ENCODE results near the gene ERBB3. TPM values are rescaled to one million over a fixed set of nuclear protein-coding genes. Genes with fewer than 3 reads are reported as not detected.

ERBB3 gene
- polyA plus RNA-seq, 4 donors, result 53.0 to 436 (median 106) TPM

DNA sequence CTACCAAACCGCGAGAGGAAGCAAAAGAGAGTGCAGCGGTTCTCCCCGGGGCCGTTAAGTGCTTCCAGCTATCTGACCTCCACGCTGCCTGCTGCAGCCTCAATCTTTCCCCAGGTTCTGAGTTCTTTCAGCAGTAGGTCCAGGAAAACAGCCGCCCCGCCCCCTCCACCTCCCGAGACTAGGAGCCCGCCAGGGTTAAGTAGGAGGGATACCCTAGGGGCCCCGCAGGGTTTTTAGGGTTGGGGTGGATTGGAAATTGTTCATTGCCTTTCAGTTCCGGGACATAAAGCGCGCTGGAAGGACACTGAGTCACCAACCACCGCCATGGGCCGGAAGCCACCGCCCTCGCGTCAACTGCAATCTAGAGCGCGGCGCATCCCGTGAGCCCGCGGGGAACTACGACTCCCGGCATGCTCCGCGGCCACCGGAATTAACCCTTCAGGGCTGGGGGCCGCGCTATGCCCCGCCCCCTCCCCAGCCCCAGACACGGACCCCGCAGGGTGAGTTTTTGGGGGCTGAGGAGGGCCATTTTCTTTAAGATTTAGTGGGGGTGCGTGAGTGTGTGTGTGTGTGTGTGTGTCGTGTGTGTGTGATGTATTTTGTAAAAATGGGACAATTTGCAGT is 72.3 kb downstream of the ERBB3 start, which contains the start of gene MYL6B:
TSS of gene MYL6B (plus strand) at position 456 of the 624 bp plus-strand sequence. CDS start 1,332 bp downstream, outside the sequence.
- DNase-seq (peak; percentile 94 to 97), FAIRE-seq (no peak)
- Histone ChIP-seq H3K4me3 (ENCODE audit: low read depth in 1 of 3, low read length in 3 of 3) (peak within 1 kb of the TSS; percentile 49 to 54 (median 52)), H3K27me3 (ENCODE audit: control insufficient read depth in 3 of 3, insufficient read depth in 3 of 3, low read length in 3 of 3) (no peaks in the 10 kb centered on the region), H3K9me3 (ENCODE audit: control insufficient read depth in 2 of 2, insufficient read depth in 1 of 2, low read depth in 1 of 2, low read length in 1 of 2) (no peaks in the 10 kb centered on the region), H3K27ac (ENCODE audit: low read depth in 1 of 3, low read length in 2 of 3) (peak within 1 kb of the TSS; percentile 86 to 96 (median 86)), H3K36me3 (ENCODE audit: control insufficient read depth in 3 of 3, insufficient read depth in 2 of 3, low read depth in 1 of 3, low read length in 3 of 3) (peaks cover 0 to 23% (median 5%) of the 10 kb centered on the region in 3 donors), H3K4me1 (ENCODE audit: control insufficient read depth in 3 of 3, insufficient read depth in 2 of 3, low read depth in 1 of 3, low read length in 2 of 3) (peaks cover 4 to 34% (median 7%) of the 10 kb centered on the region in 3 donors)
- WGBS, 3 donors, result 0 to 1% (median 1%) methylated on average over 27 to 37 of the region's 37 CpGs

Other genes starting within 250 kb of the ERBB3 start
- 1 to 10 TPM in 2 of 4 donors, under 1 TPM in 1, not detected in 1; 0.54 to 4.1 (median 1.3) TPM for gene MMP19, start 237.2 kb upstream of the ERBB3 start, polyA plus RNA-seq
- 10 to 100 TPM; 35.5 to 85.7 (median 61.4) TPM for gene PYM1, start 152.3 kb upstream of the ERBB3 start, polyA plus RNA-seq
- 100 to 1,000 TPM in 2 of 4 donors, 10 to 100 TPM in 2; 14.4 to 386 (median 180) TPM for gene DGKA, start 149.0 kb upstream of the ERBB3 start, polyA plus RNA-seq
- 1 to 10 TPM; 1.8 to 6.3 (median 2.7) TPM for gene PMEL, start 114.1 kb upstream of the ERBB3 start, polyA plus RNA-seq
- 10 to 100 TPM in 2 of 4 donors, 1 to 10 TPM in 2; 7.6 to 69.3 (median 15.3) TPM for gene CDK2, start 113.3 kb upstream of the ERBB3 start, polyA plus RNA-seq
- gene RAB5B, start 106.1 kb upstream of the ERBB3 start, polyA plus RNA-seq, result 100 to 1,000 TPM in 1 of 4 donors, 10 to 100 TPM in 3; 45.8 to 119 (median 48.5) TPM
- 10 to 100 TPM in 3 of 4 donors, 1 to 10 TPM in 1; 7.3 to 51.2 (median 13.6) TPM for gene SUOX, start 82.9 kb upstream of the ERBB3 start, polyA plus RNA-seq
- gene IKZF4, start 59.1 kb upstream of the ERBB3 start, polyA plus RNA-seq, result 10 to 100 TPM in 1 of 4 donors, 1 to 10 TPM in 3; 1.1 to 16.1 (median 1.6) TPM
- gene RPS26, start 38.2 kb upstream of the ERBB3 start, polyA plus RNA-seq, result 1,000 to 10,000 TPM in 3 of 4 donors, 100 to 1,000 TPM in 1; 253 to 1,993 (median 1,176) TPM
- gene PA2G4, start 24.4 kb downstream of the ERBB3 start, polyA plus RNA-seq, result 100 to 1,000 TPM in 2 of 4 donors, 10 to 100 TPM in 2; 63.7 to 156 (median 93.2) TPM
- gene RPL41, start 36.5 kb downstream of the ERBB3 start, polyA plus RNA-seq, result 1,000 to 10,000 TPM; 3,267 to 7,277 (median 5,942) TPM
- 1 to 10 TPM; 1.1 to 4.0 (median 2.1) TPM for gene ZC3H10, start 38.1 kb downstream of the ERBB3 start, polyA plus RNA-seq
- 10 to 100 TPM in 2 of 4 donors, 1 to 10 TPM in 2; 2.7 to 51.8 (median 23.7) TPM for gene ESYT1, start 48.1 kb downstream of the ERBB3 start, polyA plus RNA-seq
- 10 to 100 TPM; 24.8 to 49.7 (median 29.9) TPM for gene MYL6B, start 72.4 kb downstream of the ERBB3 start, polyA plus RNA-seq
- gene MYL6, start 78.2 kb downstream of the ERBB3 start, polyA plus RNA-seq, result 1,000 to 10,000 TPM; 1,147 to 4,316 (median 2,966) TPM
- gene SMARCC2, start 109.3 kb downstream of the ERBB3 start, polyA plus RNA-seq, result 10 to 100 TPM; 18.6 to 67.5 (median 25.7) TPM
- 10 to 100 TPM; 11.4 to 31.2 (median 18.3) TPM for gene RNF41, start 141.8 kb downstream of the ERBB3 start, polyA plus RNA-seq
- gene NABP2, start 144.2 kb downstream of the ERBB3 start, polyA plus RNA-seq, result 10 to 100 TPM; 28.7 to 47.4 (median 34.5) TPM
- 100 to 1,000 TPM; 178 to 689 (median 367) TPM for gene SLC39A5, start 149.9 kb downstream of the ERBB3 start, polyA plus RNA-seq
- gene ANKRD52, start 178.2 kb downstream of the ERBB3 start, polyA plus RNA-seq, result 10 to 100 TPM in 2 of 4 donors, 1 to 10 TPM in 2; 5.1 to 23.9 (median 10.3) TPM
- gene COQ10A, start 186.8 kb downstream of the ERBB3 start, polyA plus RNA-seq, result 10 to 100 TPM in 2 of 4 donors, 1 to 10 TPM in 2; 5.4 to 10.5 (median 8.0) TPM
- 100 to 1,000 TPM in 3 of 4 donors, 10 to 100 TPM in 1; 94.6 to 138 (median 117) TPM for gene CS, start 220.2 kb downstream of the ERBB3 start, polyA plus RNA-seq
- 100 to 1,000 TPM in 3 of 4 donors, 10 to 100 TPM in 1; 80.0 to 195 (median 134) TPM for gene CNPY2, start 235.8 kb downstream of the ERBB3 start, polyA plus RNA-seq

Measured in small intestine (tissue), 7 donors.